Fibroblast of lung (primary cell): ENCODE results near the gene SEMA6A. TPM values are rescaled to one million over a fixed set of nuclear protein-coding genes. Genes with fewer than 3 reads are reported as not detected.

Source experiments
- DNase-seq, 2 donors: peaks; one replicate each; pipeline versions ENCODE4 v3.0.0 to v3.0.0-alpha.2; 2010; ENCODE audit warnings: low read depth in 2 of 2
- H2AFZ ChIP-seq: 2 replicates; pipeline ENCODE4 v1.5.1; 2012; ENCODE audit warnings: low read length, control low read depth, inconsistent platforms
- H3K27ac ChIP-seq: 2 replicates; pipeline ENCODE4 v1.5.1; 2011; ENCODE audit warnings: low read length, control low read depth; ENCODE audit not compliant: insufficient read depth
- H3K27me3 ChIP-seq: 2 replicates; pipeline ENCODE4 v1.5.1; 2011; ENCODE audit warnings: mild to moderate bottlenecking, low read length; ENCODE audit not compliant: control insufficient read depth, insufficient read depth
- H3K36me3 ChIP-seq: 2 replicates; pipeline ENCODE4 v1.5.1; 2011; ENCODE audit warnings: low read length; ENCODE audit not compliant: control insufficient read depth, insufficient read depth
- H3K4me1 ChIP-seq: 2 replicates; pipeline ENCODE4 v1.5.1; 2011; ENCODE audit warnings: low read length; ENCODE audit not compliant: control insufficient read depth, insufficient read depth; ENCODE audit errors: extremely low read depth
- H3K4me2 ChIP-seq: 2 replicates; pipeline ENCODE4 v1.5.1; 2011; ENCODE audit warnings: low read length, control low read depth; ENCODE audit not compliant: insufficient read depth; ENCODE audit errors: extremely low read depth
- H3K4me3 ChIP-seq, 4 experiments: fragments of 200-600 bp in 1 of 4; sonication (generic) in 1 of 4; replicated peaks in 1 of 4; 2 replicates each; pipeline ENCODE4 v1.5.1; 2011 to 2016; ENCODE audit warnings: low read length in 4 of 4, low read depth in 3 of 4, mild to moderate bottlenecking in 3 of 4, control low read depth in 2 of 4, inconsistent platforms in 1 of 4, mixed read lengths in 1 of 4; ENCODE audit not compliant: insufficient read depth in 1 of 4; ENCODE audit errors: control extremely low read depth in 1 of 4
- H3K79me2 ChIP-seq: 2 replicates; pipeline ENCODE4 v1.5.1; 2012; ENCODE audit warnings: mild to moderate bottlenecking, low read length, inconsistent platforms; ENCODE audit not compliant: control insufficient read depth, insufficient read depth
- H3K9ac ChIP-seq: 2 replicates; pipeline ENCODE4 v1.5.1; 2011; ENCODE audit warnings: mild to moderate bottlenecking, low read length, control low read depth; ENCODE audit not compliant: insufficient read depth
- H3K9me3 ChIP-seq: 2 replicates; pipeline ENCODE4 v1.5.1; 2012; ENCODE audit warnings: low read depth, low read length; ENCODE audit not compliant: control insufficient read depth, insufficient read depth
- H4K20me1 ChIP-seq: 2 replicates; pipeline ENCODE4 v1.5.1; 2011; ENCODE audit warnings: low read length; ENCODE audit not compliant: control insufficient read depth, insufficient read depth; ENCODE audit errors: extremely low read depth
- EZH2 ChIP-seq: IDR thresholded peaks from 2 replicates; pipeline ENCODE4 v1.5.1; 2012; ENCODE audit warnings: low read length, control low read depth, mild to moderate bottlenecking; ENCODE audit errors: missing control alignments
- polyA plus RNA-seq, 2 donors: library from polyadenylated mRNA; depleted of rRNA in 1 of 2; stranded (reverse) in 1 of 2; unstranded in 1 of 2; fragments of >200 nt; gene quantifications; 2 replicates each; pipeline ENCODE4 v1.2.1, GENCODE V29; 2011 to 2012; ENCODE audit warnings: missing spikeins in 1 of 2
- total RNA-seq: library from RNA; depleted of rRNA; stranded (reverse); fragments of >200 nt; gene quantifications from 2 replicates; pipeline ENCODE4 v1.2.1, GENCODE V29; 2014
- TF ChIP-seq, protein P1 (sequence below), 2 donors: IDR thresholded peaks in 1 of 2; conservative IDR thresholded peaks in 1 of 2; 1 replicate in 1 of 2; 2 replicates in 1 of 2; pipeline ENCODE4 v1.5.1; 2011 to 2012; ENCODE audit warnings: low read length in 2 of 2, control low read depth in 1 of 2, inconsistent platforms in 1 of 2, low read depth in 1 of 2, mild to moderate bottlenecking in 1 of 2

The SEMA6A gene
- total and polyA plus RNA-seq, 2 donors (not counting 1 experiment from before 2014, with no cell fraction given) = 0.17 to 0.22 TPM

DNA sequence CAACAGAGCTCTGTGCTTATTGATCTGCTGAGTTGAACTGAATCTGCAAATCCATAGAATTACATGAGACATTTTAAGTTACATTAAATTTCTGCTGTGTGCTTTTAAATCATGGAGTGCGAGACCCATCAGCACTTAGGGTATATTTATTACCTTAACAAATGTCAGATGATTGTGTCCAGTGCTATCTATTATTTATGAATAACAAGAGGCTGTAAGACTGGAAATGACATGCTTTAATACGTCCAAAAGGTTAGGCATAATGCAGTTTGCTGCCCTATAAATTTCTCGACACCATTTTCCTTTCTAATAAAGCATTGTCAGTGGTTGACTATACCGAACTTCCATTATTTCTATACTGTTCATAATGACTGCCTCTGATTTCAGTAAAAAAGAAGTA, 117.6 kb downstream of the SEMA6A start:
- Histone ChIP-seq H2AFZ (no peak overlapping the region), H3K4me2 (no peak overlapping the region), H4K20me1 (no peaks in the 10 kb centered on the region), H3K27ac (no peak overlapping the region), H3K4me1 (peaks cover 3% of the 10 kb centered on the region), H3K36me3 (no peaks in the 10 kb centered on the region), H3K79me2 (no peaks in the 10 kb centered on the region), H3K9me3 (no peaks in the 10 kb centered on the region), H3K27me3 (no peaks in the 10 kb centered on the region), H3K4me3 (no peak overlapping the region), H3K9ac (no peak overlapping the region)
- no peak for DNase-seq
- TF ChIP-seq EZH2 = no peak
- TF ChIP-seq, protein P1, sequence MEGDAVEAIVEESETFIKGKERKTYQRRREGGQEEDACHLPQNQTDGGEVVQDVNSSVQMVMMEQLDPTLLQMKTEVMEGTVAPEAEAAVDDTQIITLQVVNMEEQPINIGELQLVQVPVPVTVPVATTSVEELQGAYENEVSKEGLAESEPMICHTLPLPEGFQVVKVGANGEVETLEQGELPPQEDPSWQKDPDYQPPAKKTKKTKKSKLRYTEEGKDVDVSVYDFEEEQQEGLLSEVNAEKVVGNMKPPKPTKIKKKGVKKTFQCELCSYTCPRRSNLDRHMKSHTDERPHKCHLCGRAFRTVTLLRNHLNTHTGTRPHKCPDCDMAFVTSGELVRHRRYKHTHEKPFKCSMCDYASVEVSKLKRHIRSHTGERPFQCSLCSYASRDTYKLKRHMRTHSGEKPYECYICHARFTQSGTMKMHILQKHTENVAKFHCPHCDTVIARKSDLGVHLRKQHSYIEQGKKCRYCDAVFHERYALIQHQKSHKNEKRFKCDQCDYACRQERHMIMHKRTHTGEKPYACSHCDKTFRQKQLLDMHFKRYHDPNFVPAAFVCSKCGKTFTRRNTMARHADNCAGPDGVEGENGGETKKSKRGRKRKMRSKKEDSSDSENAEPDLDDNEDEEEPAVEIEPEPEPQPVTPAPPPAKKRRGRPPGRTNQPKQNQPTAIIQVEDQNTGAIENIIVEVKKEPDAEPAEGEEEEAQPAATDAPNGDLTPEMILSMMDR (conservative IDR thresholded peaks at IDR 0.05 in 1 of 2, IDR thresholded peaks at IDR 0.05 in 1 of 2; ENCODE audit: low read depth in 1 of 2, low read length in 2 of 2) = no peak

DNA sequence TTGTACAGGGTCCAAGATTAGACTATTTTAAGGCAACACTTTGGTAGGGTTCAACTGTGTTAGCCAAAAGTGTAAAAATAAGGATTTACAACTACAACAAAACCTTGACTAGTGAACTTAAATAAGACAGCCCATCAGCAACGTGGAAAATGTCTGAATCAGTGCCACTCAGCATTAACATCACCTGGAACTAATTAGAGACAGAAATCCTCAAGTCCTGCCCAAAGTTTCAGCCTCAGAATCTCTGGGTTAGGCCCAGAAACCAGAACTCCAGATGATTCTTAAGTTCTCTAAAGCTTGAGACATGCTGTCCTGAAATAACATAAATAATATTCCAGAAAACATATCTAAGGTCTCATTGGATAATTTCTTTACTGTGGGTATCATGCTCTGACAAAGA, 118.6 kb downstream of the SEMA6A start:
- TF ChIP-seq, protein P1 (conservative IDR thresholded peaks at IDR 0.05 in 1 of 2, IDR thresholded peaks at IDR 0.05 in 1 of 2; ENCODE audit: low read depth in 1 of 2, low read length in 2 of 2) = no peak
- no peak for TF ChIP-seq EZH2
- Histone ChIP-seq H3K9ac (no peak overlapping the region), H3K27ac (no peak overlapping the region), H3K4me1 (peaks cover 3% of the 10 kb centered on the region), H3K9me3 (no peaks in the 10 kb centered on the region), H3K27me3 (no peaks in the 10 kb centered on the region), H3K4me3 (no peak overlapping the region), H2AFZ (no peak overlapping the region), H4K20me1 (no peaks in the 10 kb centered on the region), H3K36me3 (no peaks in the 10 kb centered on the region), H3K4me2 (no peak overlapping the region), H3K79me2 (no peaks in the 10 kb centered on the region)
- DNase-seq = no peak

DNA sequence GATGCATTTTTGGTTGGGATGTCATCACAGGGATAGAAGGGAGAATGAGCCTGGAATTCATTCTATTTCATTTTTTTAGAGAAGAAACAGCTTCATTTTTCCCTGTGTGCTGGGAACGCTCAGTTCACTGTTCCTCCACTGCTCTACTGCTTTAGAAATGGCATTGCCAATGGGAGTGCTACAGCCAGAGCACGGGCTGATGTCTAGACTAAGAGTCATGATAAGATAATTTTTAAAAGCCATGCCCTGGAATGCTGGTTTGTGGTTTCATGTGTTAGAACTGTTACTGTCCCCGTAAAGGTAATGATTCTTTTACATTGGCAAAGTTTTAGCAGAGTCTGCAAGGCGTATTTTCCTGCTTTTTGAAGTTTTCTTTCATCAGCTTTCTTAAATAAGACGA, 119.6 kb downstream of the SEMA6A start:
- Histone ChIP-seq H3K27me3 (no peaks in the 10 kb centered on the region), H3K27ac (no peak overlapping the region)

More for the DNA sequence above, 119.6 kb downstream of the SEMA6A start:
- Histone ChIP-seq H3K4me3 (no peak overlapping the region), H3K4me2 (peak overlapping the region; percentile 53), H4K20me1 (no peaks in the 10 kb centered on the region), H3K4me1 (peaks cover 3% of the 10 kb centered on the region), H2AFZ (no peak overlapping the region), H3K9ac (no peak overlapping the region), H3K36me3 (no peaks in the 10 kb centered on the region), H3K79me2 (no peaks in the 10 kb centered on the region), H3K9me3 (no peaks in the 10 kb centered on the region)
- peak in 1 of 2 donors; percentile 82 for DNase-seq
- TF ChIP-seq, protein P1 (conservative IDR thresholded peaks at IDR 0.05 in 1 of 2, IDR thresholded peaks at IDR 0.05 in 1 of 2; ENCODE audit: low read depth in 1 of 2, low read length in 2 of 2) = no peak
- no peak for TF ChIP-seq EZH2
